A673 (cell line): ENCODE data around the gene CEP164. TPM values are rescaled to one million over a fixed set of nuclear protein-coding genes. Genes with fewer than 3 reads are reported as not detected.

Experiments
- BruUV-seq: library from RNA; stranded (reverse); fragments of 400-500 nt; replicated peaks from 2 replicates; lab custom pipeline; 2021; lab: Mats Ljungman, UMichigan
- CTCF ChIA-PET: fragments of 300-600 bp; sonication (Branson Sonifier 250); formaldehyde crosslinking; loops from one replicate; lab custom pipeline; 2022; ENCODE audit warnings: antibody characterized with exemption; lab: Charles Lee
- POLR2A ChIA-PET: fragments of 300-600 bp; sonication (Branson Sonifier 250); formaldehyde crosslinking; loops from one replicate; lab custom pipeline; 2022; ENCODE audit warnings: antibody characterized with exemption; ENCODE audit not compliant: low non-redundant PET; lab: Charles Lee
- DNase-seq: peaks from one replicate; pipeline ENCODE4 v3.0.0-alpha.2; 2015; ENCODE audit warnings: low spot score
- H3K27ac ChIP-seq: fragments of 200-600 bp; sonication (generic); 2 replicates; pipeline ENCODE4 v1.5.1; 2016; ENCODE audit warnings: mixed run types, low read depth, mild to moderate bottlenecking, mixed read lengths, antibody characterized with exemption, low read length; ENCODE audit not compliant: poor library complexity, severe bottlenecking
- H3K27me3 ChIP-seq: fragments of 200-600 bp; sonication (generic); replicated peaks from 2 replicates; pipeline ENCODE4 v1.6.1; 2017; ENCODE audit warnings: mixed run types, low read depth, mild to moderate bottlenecking, mixed read lengths, antibody characterized with exemption, low read length; ENCODE audit not compliant: insufficient read depth, poor library complexity
- H3K36me3 ChIP-seq: fragments of 200-600 bp; sonication (generic); 2 replicates; pipeline ENCODE4 v1.6.1; 2016; ENCODE audit warnings: mixed run types, mild to moderate bottlenecking, mixed read lengths, antibody characterized with exemption, low read length; ENCODE audit not compliant: insufficient read depth, poor library complexity, severe bottlenecking
- H3K4me1 ChIP-seq: fragments of 200-600 bp; sonication (generic); 2 replicates; pipeline ENCODE4 v1.6.1; 2017; ENCODE audit warnings: mixed run types, mild to moderate bottlenecking, mixed read lengths, antibody characterized with exemption, low read length; ENCODE audit not compliant: insufficient read depth, poor library complexity, severe bottlenecking
- H3K4me3 ChIP-seq: fragments of 200-600 bp; sonication (generic); 2 replicates; pipeline ENCODE4 v1.5.1; 2016; ENCODE audit warnings: low read depth, mixed run types, mild to moderate bottlenecking, mixed read lengths, low read length; ENCODE audit not compliant: poor library complexity, severe bottlenecking
- H3K9me3 ChIP-seq: fragments of 200-600 bp; sonication (generic); 2 replicates; pipeline ENCODE4 v1.6.1; 2016; ENCODE audit warnings: mixed run types, low read depth, mild to moderate bottlenecking, mixed read lengths, antibody characterized with exemption, low read length; ENCODE audit not compliant: poor library complexity, severe bottlenecking
- CTCF ChIP-seq: fragments of 300-800, 200-600 bp; sonication (generic); conservative IDR thresholded peaks from 2 replicates; pipeline ENCODE4 v1.5.1; 2017; ENCODE audit warnings: low read depth, mild to moderate bottlenecking, antibody characterized with exemption, low read length, moderate library complexity, mixed read lengths
- EZH2 ChIP-seq: fragments of 200-600 bp; sonication (generic); IDR thresholded peaks from 2 replicates; pipeline ENCODE4 v1.6.1; 2017; ENCODE audit warnings: borderline replicate concordance, low read depth, mild to moderate bottlenecking, mixed read lengths, antibody characterized with exemption, low read length; ENCODE audit not compliant: poor library complexity, severe bottlenecking
- intact Hi-C: fragments of 100-400 bp; cut with micrococcal nuclease; formaldehyde crosslinking; loops from one replicate; pipeline ENCODE4 v1.10.0; 2022; ENCODE audit not compliant: unreplicated experiment
- total RNA-seq: library from RNA; stranded (reverse); gene quantifications from 2 replicates; pipeline ENCODE4 v1.2.3, GENCODE V29; 2021

Gene CEP164
- total RNA-seq, 1 experiment from 2014 or later, result 39.4 TPM

- POLR2A ChIA-PET, result no interaction called here
- BruUV-seq, result no TSS peak
- H3K4me1 ChIP-seq, result no peaks in the 10 kb centered on the region
- no peaks in the 10 kb centered on the region for H3K36me3 ChIP-seq
- no peak overlapping the region for H3K27ac ChIP-seq
- DNase-seq, result no peak
- no peak for TF ChIP-seq CTCF
- no peak for TF ChIP-seq EZH2
- no peak overlapping the region for H3K4me3 ChIP-seq
- intact Hi-C loops, result loop anchor here (5.0 kb wide), 1 partner anchor 157 kb away; no protein-coding TSS in a partner anchor
- H3K27me3 ChIP-seq, result peaks cover 5% of the 10 kb centered on the region
- CTCF ChIA-PET, result interaction anchor here (0.7 kb wide), 1 partner anchor 369 kb away, joined by 6 read pairs; no protein-coding TSS in a partner anchor
- H3K9me3 ChIP-seq, result no peaks in the 10 kb centered on the region
These were observed 112.6 kb downstream of the CEP164 start for GRCh38 chr11:117440258-117440657.

- BruUV-seq, result no TSS peak
- intact Hi-C loops, result loop anchor here (5.0 kb wide), 1 partner anchor 156 kb away; no protein-coding TSS in a partner anchor
- Histone ChIP-seq H3K4me1 (no peaks in the 10 kb centered on the region), H3K27ac (no peak overlapping the region), H3K27me3 (peaks cover 4% of the 10 kb centered on the region), H3K9me3 (no peaks in the 10 kb centered on the region), H3K4me3 (no peak overlapping the region), H3K36me3 (no peaks in the 10 kb centered on the region)
- no peak for TF ChIP-seq CTCF
- TF ChIP-seq EZH2, result no peak
- POLR2A ChIA-PET, result no interaction called here
- CTCF ChIA-PET, result interaction anchor here (0.6 kb wide), 1 partner anchor 368 kb away, joined by 3 read pairs; no protein-coding TSS in a partner anchor
- no peak for DNase-seq
These were observed 113.7 kb downstream of the CEP164 start for GRCh38 chr11:117441146-117441975.

- no peak for TF ChIP-seq CTCF
- no peak for TF ChIP-seq EZH2
- DNase-seq, result no peak
- CTCF ChIA-PET, result interaction anchor here (0.7 kb wide), 1 partner anchor 16 kb away, joined by 3 read pairs; no protein-coding TSS in a partner anchor
- no peaks in the 10 kb centered on the region for H3K36me3 ChIP-seq
- H3K4me1 ChIP-seq, result no peaks in the 10 kb centered on the region
- H3K9me3 ChIP-seq, result no peaks in the 10 kb centered on the region
- BruUV-seq, result no TSS peak
- H3K27ac ChIP-seq, result no peak overlapping the region
- H3K4me3 ChIP-seq, result no peak overlapping the region
- peaks cover 4% of the 10 kb centered on the region for H3K27me3 ChIP-seq
- intact Hi-C loops, result loop anchor here (5.0 kb wide), 1 partner anchor 155 kb away; no protein-coding TSS in a partner anchor
- POLR2A ChIA-PET, result no interaction called here
These were observed 114.6 kb downstream of the CEP164 start for GRCh38 chr11:117442049-117442868.
